OCI-LY3 (cell line): ENCODE measurements around the gene NKX2-1.

ENCODE experiments used
- H2AFZ ChIP-seq: fragments of 200-600, 300-600 bp; shearing (Covaris generic); 2 replicates; pipeline ENCODE4 v1.6.0; 2014; ENCODE audit warnings: antibody characterized with exemption, low read depth, low read length
- H3K27ac ChIP-seq: fragments of 200-600, 300-600 bp; sonication (generic); 2 replicates; pipeline ENCODE4 v1.5.1; 2014; ENCODE audit warnings: mild to moderate bottlenecking, low read length, moderate library complexity, mixed read lengths
- H3K27me3 ChIP-seq: fragments of 200-600, 300-600 bp; sonication (generic); 2 replicates; pipeline ENCODE4 v1.6.1; 2014; ENCODE audit warnings: low read depth, low read length, mixed read lengths
- H3K36me3 ChIP-seq: fragments of 200-600, 300-600 bp; sonication (generic); replicated peaks from 2 replicates; pipeline ENCODE3; 2014; ENCODE audit warnings: low read depth, low read length, mixed read lengths
- H3K4me1 ChIP-seq: fragments of 300-600, 200-600 bp; sonication (generic); 2 replicates; pipeline ENCODE4 v1.6.1; 2014; ENCODE audit warnings: low read length, mixed read lengths
- H3K4me2 ChIP-seq: fragments of 200-600, 300-600 bp; sonication (generic); 2 replicates; pipeline ENCODE4 v1.6.1; 2014; ENCODE audit warnings: low read length, mixed read lengths
- H3K4me3 ChIP-seq: fragments of 300-600, 200-600 bp; sonication (generic); 2 replicates; pipeline ENCODE4 v1.5.1; 2014; ENCODE audit warnings: antibody characterized with exemption, mild to moderate bottlenecking, low read length, moderate library complexity
- H3K79me2 ChIP-seq: fragments of 300-600, 200-600 bp; shearing (Covaris generic); 2 replicates; pipeline ENCODE4 v1.6.1; 2014; ENCODE audit warnings: mild to moderate bottlenecking, low read length, mixed read lengths
- H3K9ac ChIP-seq: fragments of 300-600, 200-600 bp; shearing (Covaris generic); 2 replicates; pipeline ENCODE4 v1.6.0; 2014; ENCODE audit warnings: mild to moderate bottlenecking, low read length, moderate library complexity
- H3K9me3 ChIP-seq: fragments of 200-600, 300-600 bp; shearing (Covaris generic); 2 replicates; pipeline ENCODE4 v1.6.1; 2014; ENCODE audit warnings: low read length, mixed read lengths; ENCODE audit not compliant: insufficient read depth
- H4K20me1 ChIP-seq: fragments of 200-600, 300-600 bp; sonication (generic); 2 replicates; pipeline ENCODE4 v1.6.1; 2016; ENCODE audit warnings: low read length, mixed read lengths; ENCODE audit not compliant: insufficient read depth
- CTCF ChIP-seq: fragments of 200-600, 300-600 bp; sonication (generic); IDR thresholded peaks from 2 replicates; pipeline ENCODE4 v1.5.1; 2014; ENCODE audit warnings: antibody characterized with exemption, low read length, low read depth
- EZH2phosphoT487 ChIP-seq: fragments of 200-600 bp; shearing (Covaris generic); IDR thresholded peaks from 2 replicates; pipeline ENCODE4 v1.6.1; 2018; ENCODE audit warnings: antibody characterized with exemption, mixed run types, low read depth

The NKX2-1 gene

GRCh38 chr14:36493761-36494160 is 26.3 kb downstream of the NKX2-1 start:
- H3K27me3 ChIP-seq: no peaks in the 10 kb centered on the region
- TF ChIP-seq CTCF (no peak), EZH2phosphoT487 (no peak)
- H3K9me3 ChIP-seq: no peaks in the 10 kb centered on the region
- no peak overlapping the region for H3K27ac ChIP-seq
- H4K20me1 ChIP-seq: no peaks in the 10 kb centered on the region
- no peak overlapping the region for H3K4me2 ChIP-seq
- H3K9ac ChIP-seq: no peak overlapping the region
- H3K36me3 ChIP-seq: no peaks in the 10 kb centered on the region
- no peak overlapping the region for H3K4me3 ChIP-seq
- H3K4me1 ChIP-seq: peaks cover 31% of the 10 kb centered on the region
- no peaks in the 10 kb centered on the region for H3K79me2 ChIP-seq
- no peak overlapping the region for H2AFZ ChIP-seq

- Histone ChIP-seq H3K4me1 (peaks cover 64% of the 10 kb centered on the region), H3K9me3 (no peaks in the 10 kb centered on the region), H4K20me1 (no peaks in the 10 kb centered on the region), H2AFZ (no peak overlapping the region), H3K9ac (peak overlapping the region; percentile 30; the same call in 1 of the 2 replicates), H3K4me2 (peak overlapping the region; percentile 57), H3K36me3 (no peaks in the 10 kb centered on the region), H3K27ac (peak overlapping the region; percentile 69), H3K79me2 (no peaks in the 10 kb centered on the region), H3K4me3 (peak overlapping the region; percentile 23), H3K27me3 (no peaks in the 10 kb centered on the region)
- TF ChIP-seq CTCF: no peak
Observed at GRCh38 chr14:36485773-36486172, 34.3 kb downstream of the NKX2-1 start.

GRCh38 chr14:36479344-36479743 is 40.7 kb downstream of the NKX2-1 start:
- H3K4me2 ChIP-seq: peak overlapping the region; percentile 78
- no peaks in the 10 kb centered on the region for H3K27me3 ChIP-seq
- no peaks in the 10 kb centered on the region for H4K20me1 ChIP-seq
- no peak overlapping the region for H2AFZ ChIP-seq
- peak overlapping the region; percentile 95 for H3K27ac ChIP-seq
- H3K9me3 ChIP-seq: no peaks in the 10 kb centered on the region
- TF ChIP-seq CTCF: no peak
- no peak for TF ChIP-seq EZH2phosphoT487
- no peaks in the 10 kb centered on the region for H3K36me3 ChIP-seq
- H3K4me1 ChIP-seq: peaks cover 70% of the 10 kb centered on the region
- peak overlapping the region; percentile 66; the same call in 1 of the 2 replicates for H3K9ac ChIP-seq
- peak overlapping the region; percentile 55 for H3K4me3 ChIP-seq
- no peaks in the 10 kb centered on the region for H3K79me2 ChIP-seq

- peak overlapping the region; percentile 78 for H3K4me2 ChIP-seq
- H3K27me3 ChIP-seq: no peaks in the 10 kb centered on the region
- H3K36me3 ChIP-seq: no peaks in the 10 kb centered on the region
- H3K4me3 ChIP-seq: peak overlapping the region; percentile 55
- H3K9me3 ChIP-seq: no peaks in the 10 kb centered on the region
- peak overlapping the region; percentile 66; the same call in 1 of the 2 replicates for H3K9ac ChIP-seq
- H2AFZ ChIP-seq: no peak overlapping the region
- H4K20me1 ChIP-seq: no peaks in the 10 kb centered on the region
- H3K79me2 ChIP-seq: no peaks in the 10 kb centered on the region
- H3K27ac ChIP-seq: peak overlapping the region; percentile 95
- peaks cover 65% of the 10 kb centered on the region for H3K4me1 ChIP-seq
- TF ChIP-seq CTCF (no peak), EZH2phosphoT487 (no peak)
Observed at GRCh38 chr14:36478782-36479181, 41.2 kb downstream of the NKX2-1 start.
